ENCODE results near the gene KCNH1. TPM values are rescaled to one million over a fixed set of nuclear protein-coding genes. Genes with fewer than 3 reads are reported as not detected.

KCNH1 gene
- total and polyA plus RNA-seq, 2 experiments from 2014 or later = 0.28 TPM; not detected in 1

DNA sequence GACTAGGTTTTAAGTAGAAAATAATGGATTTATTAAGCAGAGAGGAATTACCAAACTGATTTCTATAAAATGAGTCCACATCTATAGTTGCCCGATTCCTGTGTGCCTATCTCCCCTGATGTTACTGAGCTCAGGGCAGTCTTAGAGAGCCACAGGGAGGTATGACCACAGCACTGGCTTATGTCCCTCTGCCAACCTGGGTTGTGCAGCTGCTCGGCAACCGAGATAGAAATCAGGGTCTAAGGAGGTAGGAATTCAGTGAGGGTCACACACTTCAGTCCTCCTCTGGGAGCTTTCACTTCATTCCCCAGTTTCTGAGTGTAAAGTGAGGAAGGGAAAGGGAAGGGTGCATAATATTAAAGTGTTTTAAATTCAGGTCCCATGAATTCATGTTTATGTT, 386.8 kb downstream of the KCNH1 start:
- H3K4me3 ChIP-seq = no peak overlapping the region
- H3K27ac Mint-ChIP-seq = no peak overlapping the region; the same call in 1 of the 2 replicates
- no peak overlapping the region for H2AFZ ChIP-seq
- ATAC-seq (no peak), DNase-seq (ENCODE audit: low spot score) (no peak)
- H3K27me3 ChIP-seq (ENCODE audit: insufficient read depth) = no peaks in the 10 kb centered on the region
- H3K36me3 ChIP-seq (ENCODE audit: insufficient read depth) = no peaks in the 10 kb centered on the region
- H3K27ac ChIP-seq (ENCODE audit: low read depth) = no peak overlapping the region
- H3K9me3 Mint-ChIP-seq = no peaks in the 10 kb centered on the region
- no peaks in the 10 kb centered on the region for H3K9me2 ChIP-seq (ENCODE audit: insufficient read depth)
- H3K4me1 Mint-ChIP-seq = no peaks in the 10 kb centered on the region
- no peaks in the 10 kb centered on the region for H4K20me1 ChIP-seq (replicated peaks; ENCODE audit: insufficient read depth)
- H3K4me1 ChIP-seq (ENCODE audit: insufficient read depth) = no peaks in the 10 kb centered on the region
- H3F3A ChIP-seq (replicated peaks; ENCODE audit: low read depth) = no peaks in the 10 kb centered on the region
- no peak for TF ChIP-seq STAT1 (IDR thresholded peaks at IDR 0.05; ENCODE audit: unreplicated experiment)
- no peak for TF ChIP-seq JUNB (IDR thresholded peaks at IDR 0.05; ENCODE audit: unreplicated experiment)
- no peak for TF ChIP-seq CREB1 (CRISPR knock-in tag; IDR thresholded peaks at IDR 0.05; ENCODE audit: low read depth)
- TF ChIP-seq POLR2AphosphoS5 (IDR thresholded peaks at IDR 0.05; ENCODE audit: low read depth) = no peak
- TF ChIP-seq ZNF331 (CRISPR knock-in tag; IDR thresholded peaks at IDR 0.05; ENCODE audit: low read depth) = no peak
- TF ChIP-seq, protein P1, sequence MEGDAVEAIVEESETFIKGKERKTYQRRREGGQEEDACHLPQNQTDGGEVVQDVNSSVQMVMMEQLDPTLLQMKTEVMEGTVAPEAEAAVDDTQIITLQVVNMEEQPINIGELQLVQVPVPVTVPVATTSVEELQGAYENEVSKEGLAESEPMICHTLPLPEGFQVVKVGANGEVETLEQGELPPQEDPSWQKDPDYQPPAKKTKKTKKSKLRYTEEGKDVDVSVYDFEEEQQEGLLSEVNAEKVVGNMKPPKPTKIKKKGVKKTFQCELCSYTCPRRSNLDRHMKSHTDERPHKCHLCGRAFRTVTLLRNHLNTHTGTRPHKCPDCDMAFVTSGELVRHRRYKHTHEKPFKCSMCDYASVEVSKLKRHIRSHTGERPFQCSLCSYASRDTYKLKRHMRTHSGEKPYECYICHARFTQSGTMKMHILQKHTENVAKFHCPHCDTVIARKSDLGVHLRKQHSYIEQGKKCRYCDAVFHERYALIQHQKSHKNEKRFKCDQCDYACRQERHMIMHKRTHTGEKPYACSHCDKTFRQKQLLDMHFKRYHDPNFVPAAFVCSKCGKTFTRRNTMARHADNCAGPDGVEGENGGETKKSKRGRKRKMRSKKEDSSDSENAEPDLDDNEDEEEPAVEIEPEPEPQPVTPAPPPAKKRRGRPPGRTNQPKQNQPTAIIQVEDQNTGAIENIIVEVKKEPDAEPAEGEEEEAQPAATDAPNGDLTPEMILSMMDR (conservative IDR thresholded peaks at IDR 0.05; ENCODE audit: low read depth in 2 of 2) = no peak
- TF ChIP-seq, protein P2, sequence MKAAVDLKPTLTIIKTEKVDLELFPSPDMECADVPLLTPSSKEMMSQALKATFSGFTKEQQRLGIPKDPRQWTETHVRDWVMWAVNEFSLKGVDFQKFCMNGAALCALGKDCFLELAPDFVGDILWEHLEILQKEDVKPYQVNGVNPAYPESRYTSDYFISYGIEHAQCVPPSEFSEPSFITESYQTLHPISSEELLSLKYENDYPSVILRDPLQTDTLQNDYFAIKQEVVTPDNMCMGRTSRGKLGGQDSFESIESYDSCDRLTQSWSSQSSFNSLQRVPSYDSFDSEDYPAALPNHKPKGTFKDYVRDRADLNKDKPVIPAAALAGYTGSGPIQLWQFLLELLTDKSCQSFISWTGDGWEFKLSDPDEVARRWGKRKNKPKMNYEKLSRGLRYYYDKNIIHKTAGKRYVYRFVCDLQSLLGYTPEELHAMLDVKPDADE (IDR thresholded peaks at IDR 0.05) = no peak
- no peaks in the 10 kb centered on the region for H3K79me2 ChIP-seq (replicated peaks; ENCODE audit: insufficient read depth)
- H3K4me2 ChIP-seq = no peak overlapping the region
- no peaks in the 10 kb centered on the region for H3K36me3 Mint-ChIP-seq (ENCODE audit: low read depth)
- peaks cover 2% of the 10 kb centered on the region for H3K27me3 Mint-ChIP-seq (ENCODE audit: insufficient read depth, low read depth, poor library complexity)
- H3K4me3 Mint-ChIP-seq = no peak overlapping the region

DNA sequence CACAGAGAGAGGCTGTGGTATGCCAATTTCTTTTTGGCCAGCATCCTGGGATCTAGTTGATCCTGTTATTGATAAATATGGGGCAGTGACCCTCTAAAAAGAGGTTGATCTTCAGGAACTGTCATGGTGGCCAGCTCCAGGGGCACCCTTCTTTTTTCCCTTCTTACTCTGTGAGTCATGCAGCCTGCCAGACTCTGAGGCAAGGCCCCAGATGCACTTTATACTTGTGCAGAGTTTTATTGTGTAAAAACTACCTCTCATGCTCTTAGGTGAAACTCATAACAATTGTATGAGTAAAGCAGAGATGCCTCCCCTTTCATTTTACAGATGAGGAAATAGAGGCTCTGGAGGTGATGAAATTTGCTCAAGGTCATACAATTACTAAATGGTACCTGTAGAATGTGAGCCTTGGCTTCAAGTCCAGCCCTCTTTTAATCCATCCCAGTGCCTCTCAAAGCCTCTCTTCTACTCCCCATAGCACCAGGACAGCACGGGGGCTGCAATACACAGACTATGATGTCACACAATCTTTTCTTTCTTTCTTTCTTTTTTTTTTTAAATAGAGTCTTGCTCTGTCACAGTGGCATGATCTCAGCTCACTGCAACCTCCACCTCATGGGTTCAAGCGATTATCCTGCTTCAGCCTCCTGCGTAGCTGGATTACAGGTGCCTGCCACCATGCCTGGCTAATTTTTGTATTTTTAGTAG, 387.8 kb downstream of the KCNH1 start:
- TF ChIP-seq NANOG (IDR thresholded peaks at IDR 0.05; ENCODE audit: borderline replicate concordance) = no peak
- no peak overlapping the region for H3K4me3 ChIP-seq
- Mint-ChIP-seq H3K36me3 (ENCODE audit: low read depth) (no peaks in the 10 kb centered on the region), H3K27ac (no peak overlapping the region), H3K27me3 (ENCODE audit: insufficient read depth, low read depth, poor library complexity) (peaks cover 2% of the 10 kb centered on the region), H3K4me3 (no peak overlapping the region), H3K4me1 (peaks cover 8% of the 10 kb centered on the region), H3K9me3 (no peaks in the 10 kb centered on the region)
- no peaks in the 10 kb centered on the region for H3K9me2 ChIP-seq (ENCODE audit: insufficient read depth)
- no peak overlapping the region for H3K27ac ChIP-seq (ENCODE audit: low read depth)
- no peak overlapping the region for H3K4me2 ChIP-seq
- H3F3A ChIP-seq (replicated peaks; ENCODE audit: low read depth) = no peaks in the 10 kb centered on the region
- ATAC-seq (no peak), DNase-seq (ENCODE audit: low spot score) (no peak)
- no peaks in the 10 kb centered on the region for H4K20me1 ChIP-seq (replicated peaks; ENCODE audit: insufficient read depth)
- H3K27me3 ChIP-seq (ENCODE audit: insufficient read depth) = no peaks in the 10 kb centered on the region
- no peaks in the 10 kb centered on the region for H3K36me3 ChIP-seq (ENCODE audit: insufficient read depth)
- no peaks in the 10 kb centered on the region for H3K4me1 ChIP-seq (ENCODE audit: insufficient read depth)
- no peaks in the 10 kb centered on the region for H3K79me2 ChIP-seq (replicated peaks; ENCODE audit: insufficient read depth)
- H2AFZ ChIP-seq = no peak overlapping the region

All from GM23338 (cell line).